CD4-positive, CD25-positive, alpha-beta regulatory T cell (primary cell): ENCODE data around the gene PER1. TPM values are rescaled to one million over a fixed set of nuclear protein-coding genes. Genes with fewer than 3 reads are reported as not detected.

Experiments
- ATAC-seq, 2 donors: fragments of 150-1000 bp; cut with Tn5 transposase; one replicate each; pipeline ENCODE4 v1.10.0; 2021; ENCODE audit warnings: low read depth in 2 of 2, moderate number of reproducible peaks in 2 of 2, moderate library complexity in 1 of 2
- DNase-seq, 3 donors: peaks; one replicate each; pipeline versions ENCODE4 v3.0.0 to v3.0.0-alpha.2; 2012 to 2022; ENCODE audit warnings: mixed read lengths in 1 of 3
- H3K27ac ChIP-seq: one replicate; pipeline ENCODE4 v1.7.0; 2013; ENCODE audit warnings: mild to moderate bottlenecking, low read length; ENCODE audit not compliant: insufficient read depth, poor library complexity, severe bottlenecking
- H3K27me3 ChIP-seq: one replicate; pipeline ENCODE4 v1.7.0; 2013; ENCODE audit warnings: low read length; ENCODE audit not compliant: control insufficient read depth, insufficient read depth
- H3K36me3 ChIP-seq: one replicate; pipeline ENCODE4 v1.7.0; 2013; ENCODE audit warnings: mild to moderate bottlenecking, low read length, moderate library complexity; ENCODE audit not compliant: control insufficient read depth, insufficient read depth
- H3K4me1 ChIP-seq: 2 replicates; pipeline ENCODE4 v1.7.0; 2013; ENCODE audit warnings: mild to moderate bottlenecking, low read length; ENCODE audit not compliant: insufficient read depth, control insufficient read depth, poor library complexity, severe bottlenecking
- H3K4me3 ChIP-seq: one replicate; pipeline ENCODE4 v1.7.0; 2013; ENCODE audit warnings: low read depth, mild to moderate bottlenecking, low read length, moderate library complexity
- H3K9me3 ChIP-seq, 2 experiments: 1 replicate in 1 of 2; 2 replicates in 1 of 2; pipeline ENCODE4 v1.7.0; 2013; ENCODE audit warnings: low read length in 2 of 2, mild to moderate bottlenecking in 1 of 2, moderate library complexity in 1 of 2; ENCODE audit not compliant: control insufficient read depth in 2 of 2
- H3K27ac Mint-ChIP-seq, 3 donors: one replicate each; pipeline ENCODE4 v1.8.0; 2020 to 2022; ENCODE audit warnings: mild to moderate bottlenecking in 3 of 3, mixed read lengths in 3 of 3, moderate library complexity in 2 of 3
- H3K27me3 Mint-ChIP-seq: one replicate; pipeline ENCODE4 v1.8.0; 2022; ENCODE audit warnings: mild to moderate bottlenecking, mixed read lengths
- H3K36me3 Mint-ChIP-seq: one replicate; pipeline ENCODE4 v1.8.0; 2020; ENCODE audit warnings: mixed read lengths
- H3K4me1 Mint-ChIP-seq, 4 donors: one replicate each; pipeline ENCODE4 v1.8.0; 2020 to 2022; ENCODE audit warnings: mixed read lengths in 4 of 4, mild to moderate bottlenecking in 1 of 4
- H3K4me3 Mint-ChIP-seq, 4 donors: one replicate each; pipeline ENCODE4 v1.8.0; 2020 to 2022; ENCODE audit warnings: mild to moderate bottlenecking in 4 of 4, mixed read lengths in 4 of 4, moderate library complexity in 3 of 4
- H3K9me3 Mint-ChIP-seq, 7 donors: one replicate each; pipeline ENCODE4 v1.8.0; 2020 to 2022; ENCODE audit warnings: mixed read lengths in 7 of 7, mild to moderate bottlenecking in 3 of 7, moderate library complexity in 2 of 7
- polyA plus RNA-seq, 4 donors: library from polyadenylated mRNA; unstranded; fragments of 300-500 nt; fragmentation: Illumina TruSeq; gene quantifications; one replicate each; pipeline ENCODE4 v1.2.3, GENCODE V29; 2021
- total RNA-seq: library from RNA; stranded (reverse); gene quantifications from one replicate; pipeline ENCODE4 v1.2.3, GENCODE V29; 2022

Gene PER1
- total and polyA plus RNA-seq, 5 donors from 2014 or later, result 4.8 to 1,740 (median 6.9) TPM

- ATAC-seq (no peak), DNase-seq (no peak)
- Histone ChIP-seq H3K27me3 (no peaks in the 10 kb centered on the region), H3K4me1 (no peaks in the 10 kb centered on the region), H3K36me3 (no peaks in the 10 kb centered on the region), H3K4me3 (no peak overlapping the region), H3K9me3 (no peaks in the 10 kb centered on the region), H3K27ac (no peak overlapping the region)
- peaks cover 9% of the 10 kb centered on the region for H3K27me3 Mint-ChIP-seq
- no peaks in the 10 kb centered on the region for H3K4me1 Mint-ChIP-seq
- no peaks in the 10 kb centered on the region for H3K36me3 Mint-ChIP-seq
- no peaks in the 10 kb centered on the region for H3K9me3 Mint-ChIP-seq
- no peak overlapping the region for H3K27ac Mint-ChIP-seq
- H3K4me3 Mint-ChIP-seq, result no peak overlapping the region
Measured at GRCh38 chr17:8100763-8101162, 51.4 kb downstream of the PER1 start.

GRCh38 chr17:8100111-8100510, 52.1 kb downstream of the PER1 start:
- Histone ChIP-seq H3K9me3 (no peaks in the 10 kb centered on the region), H3K4me3 (no peak overlapping the region), H3K27me3 (no peaks in the 10 kb centered on the region), H3K27ac (no peak overlapping the region), H3K36me3 (no peaks in the 10 kb centered on the region), H3K4me1 (no peaks in the 10 kb centered on the region)
- no peak for DNase-seq
- Mint-ChIP-seq H3K9me3 (no peaks in the 10 kb centered on the region), H3K4me3 (no peak overlapping the region), H3K36me3 (no peaks in the 10 kb centered on the region), H3K27ac (peak overlapping the region in 1 of 3 donors; percentile 54), H3K4me1 (no peaks in the 10 kb centered on the region), H3K27me3 (peaks cover 9% of the 10 kb centered on the region)
- ATAC-seq, result no peak

- Mint-ChIP-seq H3K4me1 (peaks cover 4 to 12% (median 4%) of the 10 kb centered on the region in 4 donors), H3K36me3 (no peaks in the 10 kb centered on the region), H3K27me3 (peaks cover 16% of the 10 kb centered on the region), H3K27ac (peak overlapping the region in 1 of 3 donors; percentile 25), H3K4me3 (no peak overlapping the region), H3K9me3 (no peaks in the 10 kb centered on the region)
- Histone ChIP-seq H3K27me3 (no peaks in the 10 kb centered on the region), H3K27ac (no peak overlapping the region), H3K9me3 (no peaks in the 10 kb centered on the region), H3K4me3 (no peak overlapping the region), H3K4me1 (peaks cover 5% of the 10 kb centered on the region), H3K36me3 (no peaks in the 10 kb centered on the region)
- ATAC-seq (no peak), DNase-seq (no peak)
Measured at GRCh38 chr17:8096541-8096940, 55.7 kb downstream of the PER1 start.

- Histone ChIP-seq H3K9me3 (no peaks in the 10 kb centered on the region), H3K36me3 (no peaks in the 10 kb centered on the region), H3K4me3 (no peak overlapping the region), H3K27me3 (no peaks in the 10 kb centered on the region), H3K4me1 (peaks cover 5% of the 10 kb centered on the region), H3K27ac (no peak overlapping the region)
- H3K4me1 Mint-ChIP-seq, result peaks cover 4 to 12% (median 4%) of the 10 kb centered on the region in 4 donors
- ATAC-seq (no peak), DNase-seq (no peak)
- H3K9me3 Mint-ChIP-seq, result no peaks in the 10 kb centered on the region
- H3K36me3 Mint-ChIP-seq, result no peaks in the 10 kb centered on the region
- H3K27me3 Mint-ChIP-seq, result peaks cover 19% of the 10 kb centered on the region
- H3K27ac Mint-ChIP-seq, result peak overlapping the region in 1 of 3 donors; percentile 26
- H3K4me3 Mint-ChIP-seq, result no peak overlapping the region
Measured at GRCh38 chr17:8095361-8095760, 56.8 kb downstream of the PER1 start.

- H3K9me3 Mint-ChIP-seq, result no peaks in the 10 kb centered on the region
Measured at GRCh38 chr17:8091033-8091687, 61.0 kb downstream of the PER1 start.

More at GRCh38 chr17:8091033-8091687, 61.0 kb downstream of the PER1 start:
- H3K4me1 Mint-ChIP-seq, result peaks cover 4 to 12% (median 4%) of the 10 kb centered on the region in 4 donors
- no peaks in the 10 kb centered on the region for H3K36me3 Mint-ChIP-seq
- DNase-seq, result no peak
- H3K36me3 ChIP-seq, result no peaks in the 10 kb centered on the region
- H3K9me3 ChIP-seq, result no peaks in the 10 kb centered on the region
- peak in 1 of 2 donors; percentile 17 for ATAC-seq
- no peak overlapping the region for H3K4me3 Mint-ChIP-seq
- no peak overlapping the region for H3K27ac Mint-ChIP-seq
- H3K27me3 ChIP-seq, result peaks cover 2% of the 10 kb centered on the region
- no peak overlapping the region for H3K27ac ChIP-seq
- H3K27me3 Mint-ChIP-seq, result peaks cover 29% of the 10 kb centered on the region
- peaks cover 5% of the 10 kb centered on the region for H3K4me1 ChIP-seq
- H3K4me3 ChIP-seq, result no peak overlapping the region

Other genes starting within 250 kb of the PER1 start
- gene RNF227, start 236.1 kb downstream of the PER1 start, total RNA-seq, result 2.4 TPM
- gene RNF227, start 236.1 kb downstream of the PER1 start, polyA plus RNA-seq, result 1 to 10 TPM in 3 of 4 donors, under 1 TPM in 1; 0.92 to 5.0 (median 2.9) TPM
- 8.0 TPM for gene KCNAB3, start 222.5 kb downstream of the PER1 start, total RNA-seq
- under 1 TPM in 3 of 4 donors, not detected in 1; 0.06 to 0.33 (median 0.08) TPM for gene KCNAB3, start 222.5 kb downstream of the PER1 start, polyA plus RNA-seq
- gene TRAPPC1, start 220.5 kb downstream of the PER1 start, total RNA-seq, result 114 TPM
- 100 to 1,000 TPM; 218 to 297 (median 243) TPM for gene TRAPPC1, start 220.5 kb downstream of the PER1 start, polyA plus RNA-seq
- 40.9 TPM for gene CNTROB, start 220.2 kb downstream of the PER1 start, total RNA-seq
- 10 to 100 TPM in 1 of 4 donors, 1 to 10 TPM in 3; 5.0 to 12.3 (median 7.1) TPM for gene CNTROB, start 220.2 kb downstream of the PER1 start, polyA plus RNA-seq
- not detected for gene GUCY2D, start 149.8 kb downstream of the PER1 start, total RNA-seq
- under 1 TPM in 1 of 4 donors, not detected in 3; 0.23 TPM for gene GUCY2D, start 149.8 kb downstream of the PER1 start, polyA plus RNA-seq
- gene ALOX15B, start 113.3 kb downstream of the PER1 start, total RNA-seq, result not detected
- not detected for gene ALOX15B, start 113.3 kb downstream of the PER1 start, polyA plus RNA-seq
- not detected for gene ALOX12B, start 64.7 kb downstream of the PER1 start, total RNA-seq
- under 1 TPM in 3 of 4 donors, not detected in 1; 0.53 to 0.68 (median 0.67) TPM for gene ALOX12B, start 64.7 kb downstream of the PER1 start, polyA plus RNA-seq
- gene ALOXE3, start 33.9 kb downstream of the PER1 start, total RNA-seq, result 0.15 TPM
- gene ALOXE3, start 33.9 kb downstream of the PER1 start, polyA plus RNA-seq, result under 1 TPM in 3 of 4 donors, not detected in 1; 0.18 to 0.51 (median 0.42) TPM
- not detected for gene HES7, start 28.3 kb downstream of the PER1 start, total RNA-seq
- not detected for gene HES7, start 28.3 kb downstream of the PER1 start, polyA plus RNA-seq
- 205 TPM for gene VAMP2, start 10.5 kb upstream of the PER1 start, total RNA-seq
- gene VAMP2, start 10.5 kb upstream of the PER1 start, polyA plus RNA-seq, result 10 to 100 TPM; 42.7 to 60.4 (median 59.3) TPM
- gene TMEM107, start 24.0 kb upstream of the PER1 start, total RNA-seq, result 27.3 TPM
- 10 to 100 TPM; 20.6 to 38.9 (median 29.9) TPM for gene TMEM107, start 24.0 kb upstream of the PER1 start, polyA plus RNA-seq
- 10.1 TPM for gene BORCS6, start 37.8 kb upstream of the PER1 start, total RNA-seq
- 10 to 100 TPM; 23.6 to 29.9 (median 25.4) TPM for gene BORCS6, start 37.8 kb upstream of the PER1 start, polyA plus RNA-seq
- 3.7 TPM for gene AURKB, start 58.2 kb upstream of the PER1 start, total RNA-seq
- gene AURKB, start 58.2 kb upstream of the PER1 start, polyA plus RNA-seq, result 1 to 10 TPM; 1.5 to 5.3 (median 3.4) TPM
- 265 TPM for gene CTC1, start 95.7 kb upstream of the PER1 start, total RNA-seq
- gene CTC1, start 95.7 kb upstream of the PER1 start, polyA plus RNA-seq, result 10 to 100 TPM; 20.2 to 32.4 (median 24.1) TPM
- 13.9 TPM for gene PFAS, start 96.9 kb upstream of the PER1 start, total RNA-seq
- gene PFAS, start 96.9 kb upstream of the PER1 start, polyA plus RNA-seq, result 10 to 100 TPM in 3 of 4 donors, 1 to 10 TPM in 1; 7.4 to 12.7 (median 11.2) TPM
- 40.0 TPM for gene RANGRF, start 136.3 kb upstream of the PER1 start, total RNA-seq
- 100 to 1,000 TPM in 2 of 4 donors, 10 to 100 TPM in 2; 87.6 to 131 (median 99.0) TPM for gene RANGRF, start 136.3 kb upstream of the PER1 start, polyA plus RNA-seq
- 13.7 TPM for gene SLC25A35, start 143.0 kb upstream of the PER1 start, total RNA-seq
- 1 to 10 TPM in 3 of 4 donors, under 1 TPM in 1; 0.64 to 2.7 (median 1.7) TPM for gene SLC25A35, start 143.0 kb upstream of the PER1 start, polyA plus RNA-seq
- gene ARHGEF15, start 157.8 kb upstream of the PER1 start, total RNA-seq, result not detected
- not detected for gene ARHGEF15, start 157.8 kb upstream of the PER1 start, polyA plus RNA-seq
- gene ODF4, start 187.4 kb upstream of the PER1 start, total RNA-seq, result not detected
- gene ODF4, start 187.4 kb upstream of the PER1 start, polyA plus RNA-seq, result not detected
- 2,192 TPM for gene RPL26, start 230.8 kb upstream of the PER1 start, total RNA-seq
- gene RPL26, start 230.8 kb upstream of the PER1 start, polyA plus RNA-seq, result 1,000 to 10,000 TPM; 1,483 to 1,963 (median 1,650) TPM
- 0.81 TPM for gene RNF222, start 245.4 kb upstream of the PER1 start, total RNA-seq
- under 1 TPM in 2 of 4 donors, not detected in 2; 0.19 to 0.27 TPM for gene RNF222, start 245.4 kb upstream of the PER1 start, polyA plus RNA-seq